AML-193 (cell line): ENCODE measurements around the gene FNDC3B.
A peak's percentile ranks its signal among the peaks of the same experiment; 100 is the strongest.
"Not testable (repeated sequence)": the region's sequence is repeated elsewhere in the genome, so short reads cannot be mapped to it uniquely, and the experiment has no call there.

Source experiments
- DNase-seq, 2 experiments: peaks; one replicate each; lab custom pipeline; 2025; lab: John Stamatoyannopoulos, UW

Gene FNDC3B

GRCh38 chr3:172074586-172074985 lies 35.2 kb downstream of the FNDC3B start:
- peak; percentile 99 to 100 for DNase-seq

GRCh38 chr3:172076212-172076611 lies 36.8 kb downstream of the FNDC3B start:
- no peak for DNase-seq

GRCh38 chr3:172077197-172077757 lies 37.9 kb downstream of the FNDC3B start:
- DNase-seq: no peak

GRCh38 chr3:172078244-172078643 lies 38.9 kb downstream of the FNDC3B start:
- no peak for DNase-seq

GRCh38 chr3:172078721-172079120 lies 39.3 kb downstream of the FNDC3B start:
- no peak for DNase-seq

GRCh38 chr3:172079326-172079976 lies 40.1 kb downstream of the FNDC3B start:
- no peak for DNase-seq

GRCh38 chr3:172080503-172080902 lies 41.1 kb downstream of the FNDC3B start:
- DNase-seq: no peak

GRCh38 chr3:172082269-172082668 lies 42.9 kb downstream of the FNDC3B start:
- DNase-seq: no peak

GRCh38 chr3:172082820-172083513 lies 43.6 kb downstream of the FNDC3B start:
- no peak for DNase-seq

GRCh38 chr3:172083995-172084409 lies 44.6 kb downstream of the FNDC3B start:
- DNase-seq: no peak

GRCh38 chr3:172084871-172085556 lies 45.6 kb downstream of the FNDC3B start:
- no peak for DNase-seq

- no peak for DNase-seq
Measured at GRCh38 chr3:172085557-172085895, 46.1 kb downstream of the FNDC3B start.

GRCh38 chr3:172086071-172086470 lies 46.7 kb downstream of the FNDC3B start:
- no peak for DNase-seq

- no peak for DNase-seq
Measured at GRCh38 chr3:172087198-172087597, 47.8 kb downstream of the FNDC3B start.

GRCh38 chr3:172087602-172088580 lies 48.5 kb downstream of the FNDC3B start:
- no peak for DNase-seq

GRCh38 chr3:172089250-172089649 lies 49.9 kb downstream of the FNDC3B start:
- no peak for DNase-seq

GRCh38 chr3:172090035-172090434 lies 50.7 kb downstream of the FNDC3B start:
- no peak for DNase-seq

- no peak for DNase-seq
Measured at GRCh38 chr3:172092658-172093057, 53.3 kb downstream of the FNDC3B start.

- not testable (repeated sequence) for DNase-seq
Measured at GRCh38 chr3:172093581-172094443, 54.4 kb downstream of the FNDC3B start.
